ENCODE measurements around the gene PLAAT5.
"Not testable (repeated sequence)": the region's sequence is repeated elsewhere in the genome, so short reads cannot be mapped to it uniquely, and the experiment has no call there.

PLAAT5 gene

GRCh38 chr11:63534895-63535461 is 44.0 kb upstream of the PLAAT5 start:
- CTCF ChIA-PET = no interaction called here
- no peak for TF ChIP-seq LEF1 (IDR thresholded peaks at IDR 0.05; ENCODE audit: borderline replicate concordance)
- no peak for DNase-seq (ENCODE audit: extremely low spot score)
- POLR2A ChIA-PET = no interaction called here

DNA sequence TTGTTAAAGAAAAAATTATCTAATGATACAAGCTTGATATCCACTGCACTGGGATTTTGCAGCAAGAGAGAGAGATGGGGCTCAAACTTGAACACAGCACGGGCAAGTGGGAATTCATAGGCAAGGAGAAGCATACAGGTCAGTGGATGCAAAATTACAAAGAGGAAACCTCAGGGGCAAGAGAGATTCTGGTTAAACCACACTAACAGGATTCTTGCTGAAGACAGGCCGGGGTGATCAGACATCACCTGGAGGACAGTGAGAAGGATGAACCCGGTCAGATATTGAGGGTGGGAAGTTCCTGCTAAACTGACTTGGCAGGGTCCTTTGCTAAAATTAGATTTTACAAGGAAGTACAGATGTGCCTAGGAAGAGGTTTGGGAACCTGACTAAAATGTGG is 43.1 kb upstream of the PLAAT5 start:
- POLR2A ChIA-PET = no interaction called here
- CTCF ChIA-PET = interaction anchor here (1.1 kb wide), 1 partner anchor 26 kb away, joined by 3 read pairs; no protein-coding TSS in a partner anchor
- TF ChIP-seq PKNOX1 (IDR thresholded peaks at IDR 0.05) (no peak), LEF1 (IDR thresholded peaks at IDR 0.05; ENCODE audit: borderline replicate concordance) (no peak), SP1 (IDR thresholded peaks at IDR 0.05) (no peak), SUZ12 (IDR thresholded peaks at IDR 0.05) (no peak), L3MBTL2 (conservative IDR thresholded peaks at IDR 0.05) (no peak), BHLHE40 (IDR thresholded peaks at IDR 0.05; ENCODE audit: borderline replicate concordance) (no peak), NFRKB (IDR thresholded peaks at IDR 0.05) (no peak), CTBP1 (IDR thresholded peaks at IDR 0.05; ENCODE audit: borderline replicate concordance) (no peak), ZNF384 (IDR thresholded peaks at IDR 0.05) (no peak), ELF4 (IDR thresholded peaks at IDR 0.05) (no peak), TARDBP (IDR thresholded peaks at IDR 0.05) (no peak), HDGF (IDR thresholded peaks at IDR 0.05; ENCODE audit: borderline replicate concordance) (no peak), FOXK2 (IDR thresholded peaks at IDR 0.05) (no peak)
- no peak for DNase-seq (ENCODE audit: extremely low spot score)

GRCh38 chr11:63532799-63533475 is 42.0 kb upstream of the PLAAT5 start:
- POLR2A ChIA-PET = no interaction called here
- CTCF ChIA-PET = interaction anchor here (1.1 kb wide), 1 partner anchor 25 kb away, joined by 3 read pairs; no protein-coding TSS in a partner anchor

DNA sequence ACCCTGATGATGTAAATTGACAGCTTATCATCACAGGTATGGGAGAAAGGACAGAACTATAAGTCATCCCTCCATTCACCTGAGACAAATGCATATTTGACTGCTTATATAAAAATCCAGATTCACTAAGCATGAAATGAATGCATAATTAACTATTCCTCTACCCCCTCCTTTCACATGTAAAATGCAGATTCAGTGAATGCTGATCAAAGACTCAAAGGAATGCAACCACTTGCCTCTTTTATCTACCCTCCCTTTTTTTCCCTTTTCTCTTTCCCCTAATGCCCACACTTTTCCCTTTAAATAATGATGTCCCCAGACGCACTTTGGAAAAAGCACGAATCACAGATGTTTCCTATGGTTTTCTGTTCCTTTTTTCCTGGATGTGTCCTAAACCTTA is 41.1 kb upstream of the PLAAT5 start:
- CTCF ChIA-PET = no interaction called here
- DNase-seq (ENCODE audit: extremely low spot score) = no peak
- POLR2A ChIA-PET = no interaction called here
- no peak for TF ChIP-seq PKNOX1 (IDR thresholded peaks at IDR 0.05)
- no peak for TF ChIP-seq LEF1 (IDR thresholded peaks at IDR 0.05; ENCODE audit: borderline replicate concordance)
- TF ChIP-seq HDGF (IDR thresholded peaks at IDR 0.05; ENCODE audit: borderline replicate concordance) = no peak
- TF ChIP-seq TARDBP (IDR thresholded peaks at IDR 0.05) = no peak
- no peak for TF ChIP-seq BHLHE40 (IDR thresholded peaks at IDR 0.05; ENCODE audit: borderline replicate concordance)
- TF ChIP-seq ZNF384 (IDR thresholded peaks at IDR 0.05) = no peak
- TF ChIP-seq ELF4 (IDR thresholded peaks at IDR 0.05) = no peak
- TF ChIP-seq FOXM1 (IDR thresholded peaks at IDR 0.05; ENCODE audit: borderline replicate concordance) = no peak
- TF ChIP-seq SUZ12 (IDR thresholded peaks at IDR 0.05) = no peak
- no peak for TF ChIP-seq CTBP1 (IDR thresholded peaks at IDR 0.05; ENCODE audit: borderline replicate concordance)
- TF ChIP-seq FOXK2 (IDR thresholded peaks at IDR 0.05) = no peak
- TF ChIP-seq ARNT (IDR thresholded peaks at IDR 0.05) = no peak
- TF ChIP-seq NFRKB (IDR thresholded peaks at IDR 0.05) = no peak
- TF ChIP-seq L3MBTL2 (conservative IDR thresholded peaks at IDR 0.05) = no peak
- TF ChIP-seq FOXA1 (IDR thresholded peaks at IDR 0.05) = no peak
- no peak for TF ChIP-seq SP1 (IDR thresholded peaks at IDR 0.05)

More at GRCh38 chr11:63532799-63533475, 42.0 kb upstream of the PLAAT5 start:
- DNase-seq (ENCODE audit: extremely low spot score) = no peak
- TF ChIP-seq PKNOX1 (IDR thresholded peaks at IDR 0.05) (no peak), FOXM1 (IDR thresholded peaks at IDR 0.05; ENCODE audit: borderline replicate concordance) (no peak), HDGF (IDR thresholded peaks at IDR 0.05; ENCODE audit: borderline replicate concordance) (no peak), ELF4 (IDR thresholded peaks at IDR 0.05) (no peak)

GRCh38 chr11:63531074-63531792 is 40.3 kb upstream of the PLAAT5 start:
- POLR2A ChIA-PET, CTCF ChIA-PET: not testable (repeated sequence)

GRCh38 chr11:63530021-63530420 is 39.1 kb upstream of the PLAAT5 start:
- ChIA-PET CTCF (no interaction called here), POLR2A (no interaction called here)
- TF ChIP-seq L3MBTL2 (conservative IDR thresholded peaks at IDR 0.05) = no peak
- no peak for TF ChIP-seq SP1 (IDR thresholded peaks at IDR 0.05)
- no peak for TF ChIP-seq FOXA1 (IDR thresholded peaks at IDR 0.05)
- no peak for TF ChIP-seq ARNT (IDR thresholded peaks at IDR 0.05)
- no peak for TF ChIP-seq NFRKB (IDR thresholded peaks at IDR 0.05)
- TF ChIP-seq TARDBP (IDR thresholded peaks at IDR 0.05) = no peak
- TF ChIP-seq CTBP1 (IDR thresholded peaks at IDR 0.05; ENCODE audit: borderline replicate concordance) = no peak
- no peak for TF ChIP-seq HDGF (IDR thresholded peaks at IDR 0.05; ENCODE audit: borderline replicate concordance)
- TF ChIP-seq ELF4 (IDR thresholded peaks at IDR 0.05) = no peak
- TF ChIP-seq BHLHE40 (IDR thresholded peaks at IDR 0.05; ENCODE audit: borderline replicate concordance) = no peak
- TF ChIP-seq LEF1 (IDR thresholded peaks at IDR 0.05; ENCODE audit: borderline replicate concordance) = no peak
- TF ChIP-seq ZNF384 (IDR thresholded peaks at IDR 0.05) = no peak
- TF ChIP-seq FOXM1 (IDR thresholded peaks at IDR 0.05; ENCODE audit: borderline replicate concordance) = no peak
- no peak for TF ChIP-seq FOXK2 (IDR thresholded peaks at IDR 0.05)
- TF ChIP-seq PKNOX1 (IDR thresholded peaks at IDR 0.05) = no peak
- TF ChIP-seq SUZ12 (IDR thresholded peaks at IDR 0.05) = no peak
- DNase-seq (ENCODE audit: extremely low spot score) = no peak

More at GRCh38 chr11:63531074-63531792, 40.3 kb upstream of the PLAAT5 start:
- not testable (repeated sequence) for DNase-seq (ENCODE audit: extremely low spot score)

GRCh38 chr11:63529373-63529772 is 38.4 kb upstream of the PLAAT5 start:
- DNase-seq (ENCODE audit: extremely low spot score); POLR2A ChIA-PET: not testable (repeated sequence)
- CTCF ChIA-PET = interaction anchor here (0.6 kb wide), 1 partner anchor 338 kb away, joined by 3 read pairs; no protein-coding TSS in a partner anchor

DNA sequence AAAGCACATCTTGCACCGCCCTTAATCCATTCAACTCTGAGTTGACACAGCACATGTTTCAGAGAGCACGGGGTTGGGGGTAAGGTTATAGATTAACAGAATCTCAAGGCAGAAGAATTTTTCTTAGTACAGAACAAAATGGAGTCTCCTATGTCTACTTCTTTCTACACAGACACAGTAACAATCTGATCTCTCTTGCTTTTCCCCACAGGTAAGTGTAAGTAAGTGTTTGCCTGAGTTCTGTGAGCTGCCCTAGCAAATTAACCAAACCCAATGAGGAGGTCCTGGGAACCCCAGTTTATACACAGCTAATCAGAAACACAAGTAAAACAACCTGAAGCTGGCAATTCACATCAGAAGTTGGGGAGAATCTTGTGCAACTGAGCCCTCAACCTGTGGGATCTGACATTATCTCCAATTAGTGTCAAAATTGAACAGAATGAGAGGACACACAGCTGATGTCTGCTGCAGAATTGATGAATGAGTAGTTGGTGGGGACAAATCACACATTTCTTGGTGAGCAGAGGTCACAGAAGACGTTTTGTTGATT is 37.8 kb upstream of the PLAAT5 start:
- CTCF ChIA-PET; POLR2A ChIA-PET; DNase-seq (ENCODE audit: extremely low spot score): not testable (repeated sequence)

- CTCF ChIA-PET; POLR2A ChIA-PET; DNase-seq (ENCODE audit: extremely low spot score): not testable (repeated sequence)
Measured at GRCh38 chr11:63528156-63528555, 37.2 kb upstream of the PLAAT5 start.

Measured in HEK293T (cell line).